ENCODE data around the gene PAK3.

PAK3 gene

DNA sequence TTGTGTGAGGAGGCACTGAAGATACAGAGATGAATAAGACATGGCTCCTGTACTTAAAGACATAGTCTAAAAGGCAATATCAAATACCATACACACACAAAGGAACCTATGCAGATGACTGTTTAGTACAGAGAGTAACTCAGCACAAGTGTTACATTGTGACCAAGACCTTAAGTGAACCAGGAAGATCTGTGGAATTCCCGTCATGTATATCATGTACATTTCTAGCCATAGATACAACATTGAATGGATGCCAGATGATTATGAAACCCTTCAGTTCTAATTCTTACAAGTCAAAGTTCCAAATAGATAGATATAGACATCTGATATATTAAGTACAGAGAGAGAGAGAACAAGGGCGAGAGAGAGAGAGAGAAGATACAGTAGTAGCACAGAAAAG is 73.2 kb downstream of the PAK3 start:
- WGBS, 2 experiments, result 95 to 100% methylated on average over 2 of the region's 2 CpGs

DNA sequence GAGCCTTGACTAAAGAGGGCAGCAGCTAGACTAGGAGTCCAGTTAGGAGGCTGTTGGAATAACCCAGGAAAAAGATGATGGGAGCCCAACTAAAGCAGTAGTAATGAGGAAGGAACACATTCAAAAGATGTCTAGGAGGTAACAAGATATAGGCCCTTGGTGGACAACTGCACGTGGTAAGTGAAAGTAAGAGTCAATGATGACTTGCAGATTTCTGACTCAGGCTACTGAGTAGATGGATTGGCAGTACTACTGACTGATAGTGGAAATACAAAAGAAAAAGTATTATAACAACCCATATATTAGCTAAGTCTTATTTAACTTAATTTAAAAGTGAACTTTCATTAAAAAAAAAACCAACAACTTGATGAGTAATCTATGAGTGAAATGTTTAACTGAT is 74.0 kb downstream of the PAK3 start:
- 92 to 100% methylated on average over 1 of the region's 1 CpG for WGBS, 2 experiments
- H3K36me3 ChIP-seq (ENCODE audit: control insufficient read depth, insufficient read depth, low read length), result no peaks in the 10 kb centered on the region
- H3K27me3 ChIP-seq (ENCODE audit: control insufficient read depth, insufficient read depth, low read length, poor library complexity, severe bottlenecking), result no peaks in the 10 kb centered on the region

More for the DNA sequence above, 73.2 kb downstream of the PAK3 start:
- no peaks in the 10 kb centered on the region for H3K27me3 ChIP-seq (ENCODE audit: control insufficient read depth, insufficient read depth, low read length, poor library complexity, severe bottlenecking)
- no peaks in the 10 kb centered on the region for H3K36me3 ChIP-seq (ENCODE audit: control insufficient read depth, insufficient read depth, low read length)
- H3K4me3 ChIP-seq (ENCODE audit: insufficient read depth, low read depth, low read length), result no peak overlapping the region
- H3K4me1 ChIP-seq (ENCODE audit: control insufficient read depth, insufficient read depth, low read length), result no peaks in the 10 kb centered on the region
- H3K27ac ChIP-seq (ENCODE audit: insufficient read depth, low read depth, low read length, poor library complexity, severe bottlenecking), result no peak overlapping the region
- no peaks in the 10 kb centered on the region for H3K9me3 ChIP-seq (ENCODE audit: control insufficient read depth, low read length)

DNA sequence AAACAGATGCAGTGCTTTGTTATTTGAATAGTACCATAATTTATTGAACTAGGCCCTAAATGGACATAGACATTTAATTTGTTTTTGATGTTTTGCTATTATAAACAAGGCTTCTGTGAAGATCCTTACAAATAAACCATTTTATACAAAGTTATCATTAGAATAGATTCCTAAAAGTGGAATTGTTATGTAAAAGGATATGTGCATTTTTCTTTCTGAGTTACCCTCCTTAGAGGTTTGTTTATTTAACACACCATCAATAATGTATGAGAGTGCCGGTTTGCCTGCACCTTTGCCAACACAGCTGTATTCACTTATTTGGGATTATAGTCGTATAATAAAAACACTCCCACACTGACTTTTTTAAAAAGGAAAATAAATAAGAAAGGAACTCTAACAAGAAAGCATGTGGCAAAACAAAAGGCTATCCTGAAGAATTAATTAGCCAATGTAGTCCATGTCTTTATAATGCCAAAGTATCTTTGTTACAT is 84.8 kb downstream of the PAK3 start:
- no peaks in the 10 kb centered on the region for H3K36me3 ChIP-seq (ENCODE audit: control insufficient read depth, insufficient read depth, low read length)
- H3K9me3 ChIP-seq (ENCODE audit: control insufficient read depth, low read length), result no peaks in the 10 kb centered on the region
- no peak overlapping the region for H3K27ac ChIP-seq (ENCODE audit: insufficient read depth, low read depth, low read length, poor library complexity, severe bottlenecking)
- WGBS, 2 experiments, result 75% methylated on average over 2 of the region's 2 CpGs; no CpG with 5 or more reads in 1 of the 2 experiments
- H3K4me3 ChIP-seq (ENCODE audit: insufficient read depth, low read depth, low read length), result no peak overlapping the region
- no peaks in the 10 kb centered on the region for H3K4me1 ChIP-seq (ENCODE audit: control insufficient read depth, insufficient read depth, low read length)
- no peaks in the 10 kb centered on the region for H3K27me3 ChIP-seq (ENCODE audit: control insufficient read depth, insufficient read depth, low read length, poor library complexity, severe bottlenecking)

More for the DNA sequence above, 74.0 kb downstream of the PAK3 start:
- Histone ChIP-seq H3K4me3 (ENCODE audit: insufficient read depth, low read depth, low read length) (no peak overlapping the region), H3K4me1 (ENCODE audit: control insufficient read depth, insufficient read depth, low read length) (no peaks in the 10 kb centered on the region), H3K9me3 (ENCODE audit: control insufficient read depth, low read length) (no peaks in the 10 kb centered on the region), H3K27ac (ENCODE audit: insufficient read depth, low read depth, low read length, poor library complexity, severe bottlenecking) (no peak overlapping the region)

DNA sequence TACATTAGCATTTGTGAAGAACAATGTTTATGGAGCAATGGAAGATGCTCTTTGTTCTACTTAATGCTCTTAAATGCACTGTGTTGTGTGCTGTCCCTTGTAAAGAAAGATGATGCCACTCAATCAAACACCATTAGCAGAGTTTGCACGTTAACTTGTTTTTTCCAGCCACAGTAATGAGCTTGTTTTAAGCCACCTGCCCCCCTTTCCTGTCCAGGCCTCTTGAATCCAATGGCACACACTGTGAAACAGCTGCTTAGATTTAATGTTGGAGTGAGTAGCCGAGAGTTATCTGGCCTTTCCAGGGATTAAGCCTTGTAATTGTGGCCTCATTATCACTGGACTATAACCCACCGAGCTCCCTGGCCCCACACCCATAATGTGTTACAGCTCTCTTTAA is 86.0 kb downstream of the PAK3 start:
- Histone ChIP-seq H3K27ac (ENCODE audit: insufficient read depth, low read depth, low read length, poor library complexity, severe bottlenecking) (no peak overlapping the region), H3K4me3 (ENCODE audit: insufficient read depth, low read depth, low read length) (no peak overlapping the region), H3K36me3 (ENCODE audit: control insufficient read depth, insufficient read depth, low read length) (no peaks in the 10 kb centered on the region), H3K4me1 (ENCODE audit: control insufficient read depth, insufficient read depth, low read length) (no peaks in the 10 kb centered on the region), H3K9me3 (ENCODE audit: control insufficient read depth, low read length) (no peaks in the 10 kb centered on the region), H3K27me3 (ENCODE audit: control insufficient read depth, insufficient read depth, low read length, poor library complexity, severe bottlenecking) (no peaks in the 10 kb centered on the region)
- 27 to 43% methylated on average over 1 to 3 of the region's 3 CpGs for WGBS, 2 experiments

DNA sequence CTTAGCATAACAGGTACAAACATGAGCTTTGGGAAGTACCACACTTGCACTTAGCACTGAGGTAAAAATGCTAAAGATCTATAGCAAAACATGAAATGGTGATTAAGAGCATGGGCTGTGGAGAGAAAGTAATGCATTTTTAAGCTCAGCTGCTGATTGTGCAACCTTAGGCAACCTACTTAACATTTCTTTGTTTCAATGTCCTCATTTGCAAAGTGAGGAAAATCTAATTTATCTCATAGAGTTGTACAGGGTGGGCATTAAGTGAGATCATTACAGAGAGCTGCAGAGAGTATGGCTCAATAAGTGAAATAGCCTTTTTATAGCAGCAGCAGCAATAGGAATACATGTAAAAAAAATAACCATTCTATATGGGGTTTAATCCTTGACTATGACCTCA is 87.0 kb downstream of the PAK3 start:
- no peak overlapping the region for H3K27ac ChIP-seq (ENCODE audit: insufficient read depth, low read depth, low read length, poor library complexity, severe bottlenecking)

DNA sequence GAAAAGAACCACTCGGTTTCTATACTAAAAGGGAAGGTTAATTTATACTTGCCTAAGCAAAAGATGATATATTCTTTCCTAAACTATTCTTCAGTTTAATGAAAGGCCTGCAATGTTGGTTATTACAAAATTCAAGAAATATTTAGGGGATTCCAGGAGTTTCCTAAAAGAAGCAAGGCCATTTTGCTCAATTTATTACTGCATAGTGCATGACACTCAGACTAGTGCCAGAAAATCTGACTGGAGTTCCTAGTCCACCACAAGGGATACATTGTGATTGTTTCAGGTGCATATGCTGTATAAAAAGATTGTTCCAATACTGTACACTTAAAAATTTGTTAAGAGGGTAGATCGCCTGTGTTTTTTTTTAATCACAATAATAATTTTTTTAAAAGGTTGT is 95.6 kb downstream of the PAK3 start:
- Histone ChIP-seq H3K36me3 (ENCODE audit: control insufficient read depth, insufficient read depth, low read length) (no peaks in the 10 kb centered on the region), H3K27me3 (ENCODE audit: control insufficient read depth, insufficient read depth, low read length, poor library complexity, severe bottlenecking) (no peaks in the 10 kb centered on the region), H3K4me1 (ENCODE audit: control insufficient read depth, insufficient read depth, low read length) (no peaks in the 10 kb centered on the region), H3K27ac (ENCODE audit: insufficient read depth, low read depth, low read length, poor library complexity, severe bottlenecking) (no peak overlapping the region), H3K4me3 (ENCODE audit: insufficient read depth, low read depth, low read length) (no peak overlapping the region), H3K9me3 (ENCODE audit: control insufficient read depth, low read length) (no peaks in the 10 kb centered on the region)
- no CpG with 5 or more reads among the region's 2 CpGs for WGBS, 2 experiments

More for the DNA sequence above, 87.0 kb downstream of the PAK3 start:
- Histone ChIP-seq H3K36me3 (ENCODE audit: control insufficient read depth, insufficient read depth, low read length) (no peaks in the 10 kb centered on the region), H3K4me3 (ENCODE audit: insufficient read depth, low read depth, low read length) (no peak overlapping the region), H3K27me3 (ENCODE audit: control insufficient read depth, insufficient read depth, low read length, poor library complexity, severe bottlenecking) (no peaks in the 10 kb centered on the region), H3K4me1 (ENCODE audit: control insufficient read depth, insufficient read depth, low read length) (no peaks in the 10 kb centered on the region), H3K9me3 (ENCODE audit: control insufficient read depth, low read length) (no peaks in the 10 kb centered on the region)

DNA sequence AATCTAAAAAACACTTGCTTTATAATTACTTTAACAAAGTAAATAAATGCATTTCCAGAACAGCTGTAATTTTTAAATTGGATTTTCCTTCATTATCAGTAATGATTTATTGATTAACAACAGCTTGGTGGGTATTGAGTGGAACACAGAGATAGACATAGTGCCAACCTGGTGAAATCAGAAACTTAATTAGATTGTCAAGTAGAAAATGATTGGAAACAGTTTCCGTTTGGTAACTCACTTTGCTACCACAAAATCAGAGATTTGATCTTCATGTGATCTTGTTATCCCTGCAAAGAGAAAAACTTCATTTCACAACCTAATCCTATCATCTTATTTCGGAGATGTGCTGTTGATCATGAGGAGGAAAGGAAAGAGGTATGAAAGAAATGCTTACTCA is 103.5 kb downstream of the PAK3 start:
- 67 to 100% methylated on average over 1 to 2 of the region's 2 CpGs for WGBS, 2 experiments
- Histone ChIP-seq H3K27me3 (ENCODE audit: control insufficient read depth, insufficient read depth, low read length, poor library complexity, severe bottlenecking) (no peaks in the 10 kb centered on the region), H3K36me3 (ENCODE audit: control insufficient read depth, insufficient read depth, low read length) (no peaks in the 10 kb centered on the region), H3K4me3 (ENCODE audit: insufficient read depth, low read depth, low read length) (no peak overlapping the region), H3K4me1 (ENCODE audit: control insufficient read depth, insufficient read depth, low read length) (no peaks in the 10 kb centered on the region), H3K27ac (ENCODE audit: insufficient read depth, low read depth, low read length, poor library complexity, severe bottlenecking) (no peak overlapping the region), H3K9me3 (ENCODE audit: control insufficient read depth, low read length) (no peaks in the 10 kb centered on the region)

DNA sequence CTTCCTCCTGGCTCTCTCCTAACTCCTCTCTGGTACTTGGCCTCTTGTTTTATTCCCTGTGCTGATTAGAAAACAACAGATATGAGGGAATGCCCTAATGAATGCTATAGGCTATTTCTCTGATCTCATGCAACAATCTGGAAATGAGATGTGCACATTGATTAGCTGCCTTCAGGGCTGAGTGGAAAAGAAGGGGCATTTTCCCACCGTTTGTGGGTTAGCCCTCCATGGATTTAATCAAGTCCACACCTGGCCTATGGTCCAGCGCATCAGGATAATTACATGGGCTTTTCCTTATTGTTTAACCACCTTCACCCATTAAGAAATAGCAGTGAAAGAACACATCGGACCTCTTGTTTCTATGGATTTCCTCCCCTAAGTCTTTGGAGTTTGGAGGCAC is 104.3 kb downstream of the PAK3 start:
- Histone ChIP-seq H3K9me3 (ENCODE audit: control insufficient read depth, low read length) (no peaks in the 10 kb centered on the region), H3K27ac (ENCODE audit: insufficient read depth, low read depth, low read length, poor library complexity, severe bottlenecking) (no peak overlapping the region), H3K36me3 (ENCODE audit: control insufficient read depth, insufficient read depth, low read length) (no peaks in the 10 kb centered on the region), H3K27me3 (ENCODE audit: control insufficient read depth, insufficient read depth, low read length, poor library complexity, severe bottlenecking) (no peaks in the 10 kb centered on the region), H3K4me3 (ENCODE audit: insufficient read depth, low read depth, low read length) (no peak overlapping the region), H3K4me1 (ENCODE audit: control insufficient read depth, insufficient read depth, low read length) (no peaks in the 10 kb centered on the region)
- WGBS, 2 experiments, result 87 to 94% methylated on average over 2 to 3 of the region's 3 CpGs

DNA sequence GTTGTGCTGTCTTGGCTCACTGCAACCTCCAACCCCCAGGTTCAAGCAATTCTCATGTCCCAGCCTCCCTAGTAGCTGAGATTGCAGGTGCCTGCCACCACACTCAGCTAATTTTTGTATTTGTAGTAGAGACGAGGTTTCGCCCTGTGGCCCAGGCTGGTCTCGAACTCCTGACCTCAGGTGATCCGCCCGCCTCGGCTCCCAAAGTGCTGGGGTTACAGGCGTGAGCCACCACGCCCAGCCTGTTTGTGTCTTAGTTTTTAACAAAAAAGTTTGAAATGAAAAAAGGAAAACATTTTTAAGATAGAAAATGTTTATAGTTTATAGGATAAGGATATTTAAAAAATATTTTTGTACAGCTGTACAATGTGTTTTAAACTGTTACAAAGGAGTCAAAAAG is 111.9 kb downstream of the PAK3 start:
- Histone ChIP-seq H3K9me3 (ENCODE audit: control insufficient read depth, low read length) (no peaks in the 10 kb centered on the region), H3K4me3 (ENCODE audit: insufficient read depth, low read depth, low read length) (no peak overlapping the region), H3K36me3 (ENCODE audit: control insufficient read depth, insufficient read depth, low read length) (no peaks in the 10 kb centered on the region), H3K27me3 (ENCODE audit: control insufficient read depth, insufficient read depth, low read length, poor library complexity, severe bottlenecking) (no peaks in the 10 kb centered on the region), H3K4me1 (ENCODE audit: control insufficient read depth, insufficient read depth, low read length) (no peaks in the 10 kb centered on the region), H3K27ac (ENCODE audit: insufficient read depth, low read depth, low read length, poor library complexity, severe bottlenecking) (no peak overlapping the region)
- WGBS, 2 experiments, result 89 to 92% methylated on average over 7 to 8 of the region's 8 CpGs

DNA sequence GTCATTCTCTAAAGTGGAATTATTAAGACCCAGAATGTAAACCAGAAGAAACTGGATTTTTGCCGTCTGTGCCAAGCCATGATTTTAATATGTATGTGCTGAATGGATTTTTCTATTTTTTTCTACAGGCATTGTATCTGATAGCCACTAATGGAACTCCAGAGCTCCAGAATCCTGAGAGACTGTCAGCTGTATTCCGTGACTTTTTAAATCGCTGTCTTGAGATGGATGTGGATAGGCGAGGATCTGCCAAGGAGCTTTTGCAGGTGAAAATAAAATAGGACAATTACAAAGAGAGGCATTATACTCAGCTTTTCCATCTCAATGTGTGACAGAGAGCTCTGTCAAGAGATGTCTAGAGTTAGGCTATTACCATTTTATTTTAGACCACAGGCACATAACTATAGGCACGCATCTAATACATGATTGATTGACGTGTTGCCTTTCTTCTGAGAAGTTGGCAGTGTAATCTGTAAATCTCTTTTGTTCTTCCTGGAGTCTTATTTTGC is 120.4 kb downstream of the PAK3 start:
- Histone ChIP-seq H3K9me3 (ENCODE audit: control insufficient read depth, low read length) (no peaks in the 10 kb centered on the region), H3K27me3 (ENCODE audit: control insufficient read depth, insufficient read depth, low read length, poor library complexity, severe bottlenecking) (no peaks in the 10 kb centered on the region), H3K4me1 (ENCODE audit: control insufficient read depth, insufficient read depth, low read length) (no peaks in the 10 kb centered on the region), H3K4me3 (ENCODE audit: insufficient read depth, low read depth, low read length) (no peak overlapping the region), H3K36me3 (ENCODE audit: control insufficient read depth, insufficient read depth, low read length) (no peaks in the 10 kb centered on the region), H3K27ac (ENCODE audit: insufficient read depth, low read depth, low read length, poor library complexity, severe bottlenecking) (no peak overlapping the region)
- 94 to 97% methylated on average over 5 to 6 of the region's 6 CpGs for WGBS, 2 experiments

DNA sequence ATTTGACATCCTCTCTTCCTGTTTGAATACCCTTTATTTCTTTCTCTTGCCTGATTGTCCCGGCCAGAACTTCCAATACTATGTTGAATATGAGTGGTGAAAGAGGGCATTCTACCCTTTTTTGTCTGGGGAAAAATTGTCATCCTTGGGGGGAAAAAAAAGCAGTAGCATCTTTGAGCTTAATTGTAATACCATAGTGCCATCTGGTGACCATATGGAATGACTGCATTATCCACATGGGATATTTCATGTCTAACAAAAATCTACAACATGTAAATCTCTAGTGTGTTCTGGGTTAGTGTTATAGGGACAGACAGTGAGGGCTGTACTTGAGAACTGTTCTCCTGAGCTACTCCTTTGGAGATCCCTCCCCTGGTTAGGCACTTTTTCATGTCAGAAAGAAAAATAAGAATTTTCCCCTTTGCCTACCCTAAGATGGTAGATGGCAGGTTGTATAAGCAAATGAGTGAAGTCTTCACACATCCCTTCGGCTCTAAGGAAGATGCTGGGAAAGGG is 148.3 kb downstream of the PAK3 start:
- Histone ChIP-seq H3K27ac (ENCODE audit: insufficient read depth, low read depth, low read length, poor library complexity, severe bottlenecking) (no peak overlapping the region), H3K4me3 (ENCODE audit: insufficient read depth, low read depth, low read length) (no peak overlapping the region), H3K9me3 (ENCODE audit: control insufficient read depth, low read length) (no peaks in the 10 kb centered on the region), H3K36me3 (ENCODE audit: control insufficient read depth, insufficient read depth, low read length) (no peaks in the 10 kb centered on the region), H3K27me3 (ENCODE audit: control insufficient read depth, insufficient read depth, low read length, poor library complexity, severe bottlenecking) (no peaks in the 10 kb centered on the region), H3K4me1 (ENCODE audit: control insufficient read depth, insufficient read depth, low read length) (no peaks in the 10 kb centered on the region)
- 43 to 49% methylated on average over 2 of the region's 2 CpGs for WGBS, 2 experiments

All from ectodermal cell (in vitro differentiated cells).